Activated T-helper 9 cell treated with anti-CD3 and anti-CD28 coated beads, Interleukin-2, amount 50 U/mL, for 16 hours (primary cell): ENCODE measurements around the gene FIGNL1.

Experiments used
- DNase-seq: peaks from one replicate; pipeline ENCODE4 v3.0.0-alpha.2; 2020; ENCODE audit warnings: low read depth

FIGNL1 gene

DNA sequence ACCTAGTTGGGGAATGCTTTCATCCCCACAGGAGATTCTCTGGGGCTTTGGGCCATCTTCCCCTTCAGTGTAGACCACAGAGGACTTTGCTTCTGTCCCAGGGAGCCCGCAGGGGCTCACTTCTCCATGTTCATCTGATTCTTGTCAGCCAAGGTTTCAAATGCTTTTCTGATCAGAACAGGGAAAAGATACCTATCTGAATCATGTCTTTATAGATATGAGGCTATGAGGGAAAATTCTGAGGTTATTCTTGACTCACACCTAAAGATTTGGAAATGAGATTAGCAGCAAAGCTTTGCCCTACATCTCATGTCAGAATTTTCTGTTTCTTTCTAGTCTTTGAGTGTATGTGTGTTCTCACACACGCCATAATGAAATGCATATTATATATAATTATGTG is 53.3 kb downstream of the FIGNL1 start:
- no peak for DNase-seq

DNA sequence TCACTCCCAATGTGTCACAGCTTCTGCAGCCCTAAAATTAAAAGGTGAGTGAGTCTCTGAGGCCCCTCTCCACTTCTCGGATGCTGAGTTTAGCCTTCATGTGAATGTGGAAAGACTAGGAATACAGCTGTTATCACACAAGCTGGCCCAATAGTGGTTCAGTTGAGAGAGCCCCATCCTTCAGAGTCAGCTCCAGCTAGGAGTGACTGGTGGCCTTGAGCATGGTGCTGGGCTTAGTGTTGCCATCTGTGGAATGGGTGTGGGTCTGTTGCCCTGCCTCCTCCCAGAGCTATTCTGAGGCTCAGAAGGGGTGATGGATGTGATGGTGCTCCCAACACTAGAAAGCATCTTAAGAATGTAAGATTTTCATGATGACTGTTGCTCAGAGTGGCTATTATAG is 55.8 kb downstream of the FIGNL1 start:
- no peak for DNase-seq
